ENCODE data around the gene NTN3.

Gene NTN3

DNA sequence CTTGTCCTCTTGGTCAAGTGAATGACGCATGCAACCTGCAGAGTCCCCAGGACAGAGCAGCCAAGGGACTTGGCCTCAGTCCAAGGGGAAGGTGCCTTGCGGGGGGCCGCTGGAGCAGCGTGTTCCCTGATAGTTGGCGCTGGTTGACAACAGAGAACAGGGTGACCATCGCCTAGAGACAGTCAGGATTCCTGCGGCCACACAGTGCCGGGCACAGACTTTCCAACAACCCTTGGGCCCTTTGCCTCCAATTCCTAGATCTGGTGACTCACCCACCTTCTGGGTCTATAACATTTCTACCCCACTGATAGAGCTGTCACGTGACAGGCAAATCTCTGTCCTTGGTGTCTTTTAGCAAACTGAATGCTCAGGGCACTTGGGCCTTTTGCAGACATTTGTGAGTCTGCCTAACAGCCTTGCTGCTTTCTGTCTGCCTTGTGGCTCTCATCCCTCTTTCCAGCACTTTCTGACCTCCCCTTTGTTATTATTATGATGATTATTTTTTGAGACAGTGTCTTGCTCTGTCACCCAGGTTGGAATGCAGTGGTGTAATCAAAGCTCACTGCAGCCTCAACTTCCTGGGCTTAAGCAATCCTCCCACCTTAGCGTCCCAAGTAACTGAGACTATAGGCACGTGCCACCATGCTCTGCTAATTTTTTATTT lies 23.0 kb upstream of the NTN3 start:
- H3K27ac ChIP-seq: no peak overlapping the region
- no peak for TF ChIP-seq ZFX (IDR thresholded peaks at IDR 0.05; ENCODE audit: borderline replicate concordance)
- no peak for TF ChIP-seq CTCF (IDR thresholded peaks at IDR 0.05)

DNA sequence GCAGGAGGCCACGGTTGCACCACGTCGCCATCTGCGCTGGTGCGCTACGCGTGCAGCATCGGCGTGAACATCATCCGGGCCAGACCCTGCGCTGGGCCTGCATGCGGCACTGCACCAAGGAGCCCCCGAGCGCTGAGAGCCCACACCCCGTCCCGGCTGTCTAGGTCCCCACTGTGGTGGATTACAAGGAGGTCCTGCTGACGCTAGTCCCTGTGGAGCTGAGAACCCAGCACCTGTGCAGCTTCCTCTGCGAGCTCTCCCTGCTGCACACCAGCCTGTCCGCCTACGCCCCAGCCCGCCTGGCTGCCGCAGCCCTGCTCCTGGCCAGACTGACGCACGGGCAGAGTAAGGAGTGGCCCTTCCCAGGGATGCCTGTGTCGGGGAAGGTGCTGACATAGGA lies 22.0 kb upstream of the NTN3 start:
- H3K27ac ChIP-seq: no peak overlapping the region
- TF ChIP-seq CTCF (IDR thresholded peaks at IDR 0.05): no peak
- no peak for TF ChIP-seq ZFX (IDR thresholded peaks at IDR 0.05; ENCODE audit: borderline replicate concordance)

- no peak for TF ChIP-seq CTCF (IDR thresholded peaks at IDR 0.05)
- H3K27ac ChIP-seq: no peak overlapping the region
Observed at GRCh38 chr16:2450535-2450934, 20.6 kb upstream of the NTN3 start.

DNA sequence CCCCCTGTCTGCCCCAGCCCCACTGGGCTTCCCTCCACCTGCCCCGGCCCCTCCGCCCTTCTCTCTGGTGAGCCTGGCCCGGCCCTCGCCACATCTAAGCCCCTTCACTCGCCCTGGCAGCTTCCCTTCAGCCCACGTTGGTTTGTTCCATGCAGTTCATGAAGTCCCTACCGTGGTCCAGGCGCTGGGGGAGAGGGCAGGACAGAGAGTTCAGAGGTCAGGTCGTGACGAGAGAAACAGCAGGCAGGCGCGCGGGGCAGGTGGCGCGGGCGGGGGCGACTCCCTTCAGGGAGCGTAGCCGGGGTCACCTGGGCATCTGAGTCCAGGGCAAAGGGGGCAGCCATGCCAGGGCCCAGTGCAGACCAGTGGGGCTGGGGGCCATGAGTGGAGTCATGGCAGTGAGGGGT lies 20.1 kb upstream of the NTN3 start:
- H3K27ac ChIP-seq: no peak overlapping the region
- TF ChIP-seq ZFX (IDR thresholded peaks at IDR 0.05; ENCODE audit: borderline replicate concordance) (no peak), CTCF (IDR thresholded peaks at IDR 0.05) (no peak)

GRCh38 chr16:2451851-2452320 lies 19.2 kb upstream of the NTN3 start:
- TF ChIP-seq CTCF (IDR thresholded peaks at IDR 0.05): no peak
- TF ChIP-seq ZFX (IDR thresholded peaks at IDR 0.05; ENCODE audit: borderline replicate concordance): no peak
- no peak overlapping the region for H3K27ac ChIP-seq

- H3K27ac ChIP-seq: no peak overlapping the region
- TF ChIP-seq CTCF (IDR thresholded peaks at IDR 0.05): no peak
- TF ChIP-seq ZFX (IDR thresholded peaks at IDR 0.05; ENCODE audit: borderline replicate concordance): no peak
Observed at GRCh38 chr16:2452650-2453049, 18.4 kb upstream of the NTN3 start.

GRCh38 chr16:2455081-2455845 lies 15.8 kb upstream of the NTN3 start:
- TF ChIP-seq ZFX (IDR thresholded peaks at IDR 0.05; ENCODE audit: borderline replicate concordance): no peak
- no peak for TF ChIP-seq CTCF (IDR thresholded peaks at IDR 0.05)
- H3K27ac ChIP-seq: no peak overlapping the region

Measured in 22Rv1 (cell line).